ENCODE measurements around the gene ERLIN1.

Gene ERLIN1

DNA sequence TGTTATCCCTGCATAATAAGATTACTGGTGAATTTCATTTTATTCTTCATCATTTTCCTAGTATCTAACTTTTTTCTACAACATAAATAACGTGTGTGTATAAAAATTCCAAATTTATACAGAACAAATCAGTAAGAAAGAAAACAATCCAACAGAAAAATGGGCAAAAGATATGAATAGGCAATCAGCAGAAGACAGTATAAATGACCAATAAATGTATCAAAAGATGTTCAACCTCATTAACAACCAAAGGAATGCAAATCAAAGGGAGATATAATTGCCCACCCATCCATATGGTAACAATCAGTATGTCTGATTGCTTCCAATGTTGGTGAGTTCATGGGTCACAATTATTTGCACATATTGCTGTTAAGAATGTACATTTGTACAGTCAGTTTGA, 13.5 kb downstream of the ERLIN1 start:
- DNase-seq (ENCODE audit: low spot score), result no peak

DNA sequence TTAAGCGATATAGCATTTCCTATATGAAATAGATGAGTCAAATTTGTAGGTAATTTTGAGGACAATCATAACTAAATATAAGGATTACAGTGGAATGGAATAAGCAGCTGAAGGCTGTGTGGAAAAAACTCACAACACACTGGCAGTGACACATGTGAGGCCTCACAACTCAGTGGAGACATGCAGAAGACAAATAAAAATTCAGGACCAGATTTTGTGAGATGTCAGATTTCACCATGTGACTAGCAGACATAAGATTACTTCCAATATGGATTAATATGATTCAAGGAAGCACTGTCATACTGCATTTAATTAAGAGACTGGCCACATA, 17.6 kb downstream of the ERLIN1 start:
- DNase-seq (ENCODE audit: low spot score), result no peak

DNA sequence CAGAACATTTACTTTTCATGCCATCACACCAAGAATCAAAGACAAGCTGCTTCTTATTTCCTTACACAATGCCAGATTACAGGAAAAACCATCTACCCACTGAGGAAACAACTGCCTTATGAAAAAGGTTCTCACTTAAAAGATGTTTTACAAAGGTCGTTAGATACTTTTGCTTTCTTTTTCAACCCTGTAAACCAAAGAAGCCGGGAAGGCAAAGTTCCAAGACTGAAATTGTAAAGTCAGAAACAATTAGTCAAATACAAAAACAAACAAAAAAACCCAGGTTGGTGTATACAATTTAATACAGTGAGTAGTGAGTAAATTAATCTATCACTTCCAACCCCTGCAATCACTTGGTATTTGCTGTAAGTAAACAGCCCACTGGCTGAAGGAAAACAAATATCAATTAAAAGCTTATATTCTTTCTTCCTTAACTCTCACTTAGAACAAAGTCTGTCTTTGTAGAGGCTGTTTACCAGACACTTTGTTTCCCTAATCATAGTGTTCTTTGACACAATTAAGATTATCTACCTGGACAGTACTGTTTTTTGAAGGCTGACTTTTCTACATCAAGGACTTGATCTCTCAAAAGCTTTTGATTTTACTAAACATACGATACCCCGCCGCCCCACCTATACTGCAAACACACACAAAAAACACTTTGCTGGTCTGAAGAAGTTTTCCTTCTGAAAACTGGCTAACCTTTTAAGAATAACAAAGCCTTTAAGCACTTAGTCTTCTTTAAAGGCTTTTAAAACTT, 18.1 kb downstream of the ERLIN1 start:
- no peak for DNase-seq (ENCODE audit: low spot score)

DNA sequence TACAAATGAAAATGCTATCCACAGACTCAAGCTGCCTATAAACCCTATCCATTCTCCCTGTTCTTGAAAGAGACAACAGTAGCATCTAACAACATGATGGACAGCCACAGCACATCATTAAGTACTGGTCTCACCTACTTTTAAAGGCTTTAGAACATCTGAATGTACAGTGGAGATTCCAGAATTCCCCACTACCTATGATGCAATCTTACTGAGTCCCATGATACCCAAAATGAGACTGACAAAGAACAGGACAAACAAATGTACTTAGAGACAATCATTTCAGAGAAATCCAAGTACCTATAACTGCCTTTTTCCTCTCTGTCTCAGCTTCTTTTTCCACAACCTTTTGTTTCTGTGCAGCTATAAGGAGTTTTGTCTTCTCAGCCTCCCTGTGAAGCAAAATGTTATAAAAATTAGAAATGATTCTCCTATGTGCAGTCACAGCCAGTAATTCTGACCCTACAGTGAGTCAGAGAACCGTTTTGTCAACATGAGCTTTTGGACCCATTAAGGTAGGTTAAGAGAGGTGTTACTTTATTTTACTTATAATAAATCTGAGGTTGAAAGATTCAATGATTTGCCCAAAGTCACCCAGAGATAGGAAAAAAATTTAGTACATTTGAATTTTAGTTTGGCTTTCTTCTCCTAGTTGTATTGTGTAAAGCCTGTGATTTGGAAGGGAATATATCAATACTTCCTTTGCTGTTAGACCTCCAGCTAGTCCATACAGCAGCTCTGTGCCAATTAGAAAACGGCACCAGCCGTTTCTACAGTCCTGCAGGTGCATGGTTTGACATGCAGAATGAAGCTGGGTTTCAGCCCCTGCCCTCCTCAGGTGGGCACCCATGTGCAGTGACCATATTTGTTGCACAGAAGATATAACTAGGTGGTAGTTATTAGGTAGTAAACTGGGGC, 21.9 kb downstream of the ERLIN1 start:
- no peak for DNase-seq (ENCODE audit: low spot score)

DNA sequence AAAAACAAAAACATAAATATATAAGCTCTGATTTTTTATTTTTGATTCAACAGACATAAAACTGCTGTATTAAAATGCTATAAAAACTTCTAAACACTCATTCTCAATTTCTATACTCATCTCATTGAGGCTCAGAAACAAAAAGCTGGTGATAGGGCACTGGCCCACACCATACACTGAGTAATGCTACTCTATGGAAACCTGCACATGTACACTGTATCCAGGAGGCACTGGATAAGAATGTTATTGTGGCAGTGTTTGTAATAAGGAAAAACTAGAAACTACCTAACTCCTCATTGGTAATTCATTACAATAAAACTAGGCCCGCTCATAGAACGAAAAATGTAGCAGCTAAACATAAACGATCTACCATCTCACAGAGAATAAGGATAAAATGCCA, 23.1 kb downstream of the ERLIN1 start:
- DNase-seq (ENCODE audit: low spot score), result no peak

DNA sequence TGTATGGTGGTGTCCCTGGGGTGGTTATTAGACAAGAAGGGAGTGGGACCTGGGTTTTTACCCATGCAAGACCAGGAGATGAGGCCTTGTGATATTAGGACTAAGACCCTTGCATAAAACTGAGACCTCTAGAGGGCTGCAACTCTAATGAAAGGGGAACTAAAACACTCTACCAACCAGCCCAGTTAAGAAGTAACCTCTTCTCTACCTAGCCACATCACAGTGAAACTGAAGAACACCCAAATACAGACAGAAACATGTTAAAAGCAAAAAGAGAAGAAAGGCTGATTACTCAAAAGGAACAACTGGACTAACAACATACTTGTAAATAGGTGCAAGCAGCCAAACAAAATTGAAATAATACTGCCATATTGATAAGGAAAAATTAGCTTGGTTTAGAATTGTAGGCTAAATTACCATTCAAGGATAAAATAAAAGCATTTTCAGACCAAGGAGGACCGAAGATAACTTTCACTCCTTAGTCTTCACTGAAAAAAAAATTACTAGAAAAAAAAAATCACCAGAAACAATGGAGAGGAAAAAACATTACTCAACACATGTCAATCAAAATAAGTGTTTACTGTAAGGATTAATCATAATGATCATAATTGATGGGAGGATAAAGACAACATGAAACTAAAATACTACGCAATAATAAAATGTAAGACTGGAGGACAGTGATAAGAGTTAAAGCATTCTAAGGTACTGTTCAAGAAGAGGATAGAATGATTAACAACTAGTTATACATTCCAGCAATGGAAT, 27.6 kb downstream of the ERLIN1 start:
- no peak for DNase-seq (ENCODE audit: low spot score)

DNA sequence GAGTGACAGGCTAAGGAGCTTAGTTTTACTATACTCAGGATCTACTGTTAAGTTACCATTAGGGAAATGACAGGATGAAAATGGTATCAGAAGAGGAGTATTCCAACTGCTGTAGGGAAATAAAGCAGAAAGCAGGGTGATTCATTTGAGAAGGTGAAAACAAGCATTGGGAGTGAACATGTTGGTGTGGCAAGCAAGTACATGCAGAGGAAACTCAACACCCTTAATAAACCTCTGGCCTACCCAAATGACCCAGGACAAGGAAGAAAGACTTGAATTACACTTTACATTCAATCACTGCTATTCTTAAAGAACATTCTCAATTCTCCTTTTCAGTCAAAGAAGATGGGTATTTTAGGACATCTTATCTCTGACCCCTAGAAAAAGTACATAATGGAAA, 28.7 kb downstream of the ERLIN1 start:
- no peak for DNase-seq (ENCODE audit: low spot score)

DNA sequence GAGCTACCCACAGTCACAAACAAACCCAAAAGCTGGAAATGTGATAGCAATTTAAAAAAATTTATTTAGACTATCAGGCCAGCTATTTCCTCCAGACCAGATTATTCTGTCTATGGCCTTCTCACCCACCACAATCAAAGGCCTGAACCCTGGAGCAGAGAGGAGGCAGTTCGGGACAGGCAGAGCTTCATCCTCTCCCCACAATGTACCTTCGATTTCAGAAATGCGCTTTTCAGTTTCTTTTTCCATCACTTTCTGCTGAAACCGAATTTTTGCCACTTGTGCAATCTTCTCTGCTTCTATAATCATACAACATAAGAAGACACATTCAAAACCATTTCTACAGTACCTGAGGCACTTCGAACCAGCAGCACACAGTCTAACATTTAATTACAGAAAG, 29.9 kb downstream of the ERLIN1 start:
- DNase-seq (ENCODE audit: low spot score), result no peak

DNA sequence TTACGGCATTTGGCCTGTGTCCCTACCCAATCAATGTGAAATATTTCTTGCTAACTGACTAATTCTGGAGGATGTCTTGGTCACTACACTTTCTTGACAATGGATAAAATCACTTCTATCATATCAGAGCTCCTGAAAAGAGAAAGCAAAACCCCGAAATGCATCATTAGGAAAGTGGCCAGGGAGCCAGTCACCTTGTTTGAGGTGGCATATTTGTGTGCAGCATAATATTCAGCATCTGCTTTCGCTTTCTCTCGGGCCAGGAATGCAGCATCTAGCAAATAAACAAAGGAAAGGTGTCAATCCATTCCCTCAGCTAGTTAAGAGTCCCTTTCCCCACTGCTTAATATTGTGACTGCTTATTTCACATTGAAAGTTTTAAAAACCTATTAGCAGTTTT, 31.2 kb downstream of the ERLIN1 start:
- DNase-seq (ENCODE audit: low spot score), result no peak

DNA sequence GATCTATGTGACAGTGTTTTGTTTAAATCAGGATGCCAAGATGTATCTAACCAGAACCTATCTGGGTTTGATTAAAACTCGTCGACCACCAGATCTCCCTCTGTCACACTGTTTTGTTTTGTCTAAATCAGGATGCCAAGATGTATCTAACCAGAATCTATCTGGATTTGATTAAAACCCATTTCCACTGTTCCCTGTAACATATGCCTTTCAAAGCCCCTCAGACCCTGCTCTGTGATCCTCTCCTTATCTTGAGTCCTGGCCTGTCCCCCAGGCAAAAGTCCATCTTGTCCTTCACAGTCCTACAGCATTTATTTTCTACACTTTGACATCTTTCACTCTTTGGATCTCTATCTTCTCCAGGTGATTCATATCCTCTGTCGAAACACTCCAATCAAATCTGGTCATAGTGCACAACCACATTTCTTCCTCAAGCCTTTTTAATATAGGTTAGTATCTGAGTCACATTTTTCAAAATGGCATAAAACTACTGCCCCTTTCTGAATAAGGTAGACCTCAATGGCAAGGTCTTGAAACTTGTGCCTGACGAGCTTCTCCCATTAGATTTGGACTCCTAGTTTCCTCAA, 32.5 kb downstream of the ERLIN1 start:
- no peak for DNase-seq (ENCODE audit: low spot score)

DNA sequence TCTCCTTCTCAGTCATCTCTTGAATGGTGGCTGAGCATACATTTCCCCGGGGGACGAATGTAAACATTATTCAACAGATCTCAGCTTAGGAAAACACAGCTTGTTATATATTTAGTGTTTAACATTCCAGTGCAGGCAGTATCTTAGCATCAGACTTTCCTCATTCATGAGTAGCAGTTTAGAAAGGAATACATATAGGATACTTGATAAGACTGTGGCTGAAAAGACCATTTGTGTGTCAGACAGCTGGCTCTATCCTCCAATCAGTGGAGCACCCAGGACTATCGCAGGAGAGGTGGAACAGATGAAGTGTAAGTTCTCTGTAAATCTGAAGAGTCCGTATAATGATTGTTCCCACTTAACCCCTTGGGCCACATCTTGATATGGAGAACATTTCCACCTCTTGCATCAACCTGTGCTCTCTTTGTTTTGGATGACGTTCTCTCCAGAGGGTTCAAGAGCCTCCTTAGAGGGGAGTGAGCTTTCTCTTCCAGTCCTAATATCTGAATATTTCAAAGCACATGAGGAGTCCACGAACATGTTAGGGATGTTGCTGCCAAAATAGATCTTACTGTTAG, 34.0 kb downstream of the ERLIN1 start:
- DNase-seq (ENCODE audit: low spot score), result no peak

DNA sequence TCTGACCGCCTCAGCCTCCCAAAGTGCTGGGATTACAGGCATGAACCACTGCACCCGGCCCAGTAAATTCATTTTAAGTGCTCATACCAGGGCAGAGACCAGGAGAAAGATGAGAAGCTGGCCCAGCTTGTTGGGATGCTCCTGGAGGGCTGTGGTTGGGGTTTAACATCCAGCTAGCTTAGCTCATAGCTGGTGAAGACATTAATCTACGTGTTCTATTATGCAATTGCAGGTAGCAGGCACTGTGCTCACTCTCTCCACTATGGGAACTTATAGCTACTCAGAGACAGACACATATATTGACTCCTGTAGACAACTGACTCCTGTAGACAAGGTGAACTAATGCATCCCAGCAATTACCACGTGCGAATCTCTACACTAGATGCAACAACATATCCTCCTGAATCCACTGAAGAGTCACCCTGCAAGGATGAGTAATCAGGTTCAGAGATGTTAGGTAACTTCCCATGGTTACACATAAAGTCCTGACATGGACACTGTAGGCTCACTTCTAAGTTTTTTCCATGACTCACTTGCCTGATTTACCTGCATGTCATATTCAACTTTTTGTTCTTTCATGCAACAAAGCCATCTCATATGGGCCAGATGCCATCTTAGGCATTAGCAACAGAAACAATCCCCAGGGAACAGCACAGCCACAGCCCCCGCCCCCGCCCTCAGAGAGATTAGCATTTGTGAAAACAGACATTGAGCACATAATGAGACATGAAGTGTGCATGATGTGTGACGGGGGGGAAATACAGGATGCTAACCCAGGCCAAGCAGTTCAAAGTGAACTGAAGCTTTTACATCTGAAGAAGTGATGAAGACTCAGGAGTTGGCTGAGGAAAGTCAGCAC, 37.2 kb downstream of the ERLIN1 start:
- DNase-seq (ENCODE audit: low spot score), result no peak

DNA sequence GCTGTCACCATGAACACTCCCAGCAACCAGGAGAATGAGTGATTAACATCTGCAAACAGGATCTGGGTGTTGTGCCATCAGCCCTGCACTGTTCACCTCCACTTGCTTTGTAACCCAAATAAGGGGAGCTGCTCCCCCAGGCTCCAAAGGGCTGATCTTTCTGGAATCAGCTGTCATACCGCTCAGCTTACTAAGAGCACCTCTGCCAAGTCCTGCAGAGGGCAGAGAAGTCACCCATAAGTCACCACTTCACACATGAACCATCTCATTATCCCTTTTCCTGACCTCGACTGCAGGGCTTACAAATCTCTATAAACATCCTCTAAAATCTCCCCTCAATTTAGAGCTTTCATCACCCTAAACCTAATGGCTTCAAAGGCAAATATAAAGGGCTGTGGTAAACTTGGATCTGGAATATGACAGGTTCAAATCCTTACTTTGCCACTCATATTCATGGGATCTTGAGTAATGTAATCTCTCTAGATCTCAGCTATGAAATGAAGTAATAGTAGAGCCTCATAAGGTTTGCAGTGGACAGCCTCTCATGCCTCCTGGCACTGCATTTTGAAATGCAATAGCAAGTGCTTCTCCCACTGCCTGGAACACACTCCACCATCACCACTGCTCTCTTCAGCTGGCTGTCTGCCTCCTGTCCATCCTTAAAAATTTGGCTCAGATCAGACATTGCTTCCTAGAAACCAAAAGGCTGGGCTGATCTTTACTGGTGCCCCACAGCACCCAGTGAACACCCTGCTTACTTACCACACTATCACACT, 38.8 kb downstream of the ERLIN1 start:
- DNase-seq (ENCODE audit: low spot score), result no peak

DNA sequence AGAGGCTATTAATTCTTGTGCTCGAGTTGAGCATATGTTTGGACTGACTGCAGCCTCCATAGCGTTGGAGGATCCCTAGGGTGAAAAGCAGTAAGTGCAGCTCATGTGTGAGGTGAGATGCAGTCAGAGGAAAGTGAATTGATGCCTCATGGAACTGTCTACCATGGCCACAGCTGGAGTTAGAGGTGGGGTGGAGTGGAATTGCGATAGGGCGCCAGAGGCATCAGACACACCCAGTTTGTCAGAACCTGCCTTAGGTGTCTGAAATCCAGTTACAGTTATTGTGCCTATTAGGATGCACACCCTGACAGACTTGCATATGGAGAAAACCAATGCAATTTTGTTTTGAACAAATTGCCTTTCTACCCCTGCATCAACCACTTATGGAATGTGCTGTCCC, 39.4 kb downstream of the ERLIN1 start:
- DNase-seq (ENCODE audit: low spot score), result no peak

DNA sequence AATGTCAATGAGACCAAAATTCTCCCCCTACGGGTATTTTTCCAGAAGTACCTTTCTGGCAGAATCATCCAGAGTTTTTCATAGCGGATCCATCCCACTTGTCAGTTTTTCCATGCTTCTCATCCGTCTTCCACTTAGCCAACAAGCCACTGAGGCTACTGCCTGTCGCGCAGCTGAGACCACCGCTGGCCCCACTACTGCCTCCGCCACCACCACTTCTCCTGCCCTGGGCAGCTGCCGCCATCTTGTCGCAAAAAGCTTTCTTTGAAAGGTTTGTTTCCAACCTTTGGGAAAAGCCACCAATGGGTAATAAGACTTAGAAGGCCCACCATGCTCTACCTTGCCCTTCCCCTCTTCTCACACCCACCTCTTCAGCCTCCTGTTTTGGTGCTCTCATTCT, 42.1 kb downstream of the ERLIN1 start:
- no peak for DNase-seq (ENCODE audit: low spot score)

DNA sequence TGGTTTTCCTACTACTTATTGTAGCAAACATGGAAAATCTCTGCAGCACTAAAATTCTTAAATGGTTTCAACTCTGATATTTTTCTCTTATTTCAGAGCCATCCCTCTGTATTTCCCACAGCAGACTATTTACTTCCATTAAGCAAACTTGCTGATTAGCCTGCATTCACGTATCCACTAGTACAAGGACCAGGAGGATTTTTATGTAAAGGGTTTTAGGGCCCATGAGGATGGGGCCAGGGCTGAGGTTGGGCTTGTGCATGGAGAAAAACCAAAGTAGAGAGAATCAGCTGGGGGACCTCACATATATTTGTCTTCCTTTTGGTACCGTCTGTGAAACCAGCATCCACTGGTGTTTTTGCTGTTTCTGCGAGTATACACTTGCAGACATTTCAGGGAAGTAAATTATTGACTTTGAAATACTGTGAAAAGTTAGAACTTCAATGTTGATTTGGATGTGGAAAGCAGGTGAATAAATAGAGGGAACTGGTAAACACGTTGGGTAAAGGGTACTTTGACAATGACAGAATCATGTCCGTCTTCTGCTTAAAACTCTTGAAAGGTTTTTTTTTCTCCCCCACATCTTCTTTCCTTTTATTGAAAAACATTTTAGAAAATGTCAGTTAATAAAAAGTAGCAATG, 44.3 kb downstream of the ERLIN1 start:
- DNase-seq (ENCODE audit: low spot score), result no peak

DNA sequence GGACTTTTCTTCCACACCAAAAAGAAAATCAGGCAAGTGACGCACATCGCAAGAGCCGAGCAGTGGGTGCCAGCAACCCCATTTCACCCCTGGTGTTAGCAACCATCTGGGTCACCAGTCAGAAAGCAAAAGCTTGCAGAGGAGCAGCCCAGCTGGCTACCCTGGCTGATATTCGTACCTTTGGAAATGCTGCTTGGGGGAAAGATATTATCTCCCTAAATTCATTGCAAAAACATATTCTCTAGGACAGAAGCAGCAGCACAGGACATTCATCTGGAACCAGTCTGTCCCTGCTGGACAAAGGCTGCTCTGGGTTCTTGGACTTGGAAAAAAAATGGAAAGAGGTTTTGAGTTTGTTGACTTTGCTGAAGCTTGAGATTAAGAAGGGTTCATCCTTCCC, 45.8 kb downstream of the ERLIN1 start:
- DNase-seq (ENCODE audit: low spot score), result no peak

DNA sequence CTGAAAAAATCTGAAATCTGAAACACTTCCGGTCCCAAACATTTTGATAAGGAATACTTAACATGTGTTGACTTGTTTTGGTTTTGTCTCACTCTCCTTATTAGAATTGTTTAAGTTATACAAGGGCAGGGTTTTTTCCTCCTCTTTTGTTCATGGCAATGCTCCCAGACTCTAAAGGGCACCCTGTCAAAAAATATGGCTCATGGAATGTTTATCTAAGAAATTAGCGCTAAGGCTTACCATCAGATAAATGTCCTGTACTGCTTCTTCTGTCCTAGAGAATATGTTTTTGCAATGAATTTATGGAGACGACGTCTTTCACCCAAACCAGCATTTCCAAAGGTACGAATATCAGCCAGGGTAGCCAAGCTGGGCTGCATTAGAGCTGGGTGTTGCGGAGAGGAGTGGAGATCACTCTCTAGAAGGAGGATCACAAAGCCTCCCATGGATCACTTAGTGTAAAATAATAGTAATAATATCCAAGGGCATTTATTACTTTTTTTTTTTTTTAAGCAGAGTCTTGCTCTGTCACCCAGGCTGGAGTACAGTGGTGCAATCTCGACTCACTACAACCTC, 46.8 kb downstream of the ERLIN1 start:
- no peak for DNase-seq (ENCODE audit: low spot score)

DNA sequence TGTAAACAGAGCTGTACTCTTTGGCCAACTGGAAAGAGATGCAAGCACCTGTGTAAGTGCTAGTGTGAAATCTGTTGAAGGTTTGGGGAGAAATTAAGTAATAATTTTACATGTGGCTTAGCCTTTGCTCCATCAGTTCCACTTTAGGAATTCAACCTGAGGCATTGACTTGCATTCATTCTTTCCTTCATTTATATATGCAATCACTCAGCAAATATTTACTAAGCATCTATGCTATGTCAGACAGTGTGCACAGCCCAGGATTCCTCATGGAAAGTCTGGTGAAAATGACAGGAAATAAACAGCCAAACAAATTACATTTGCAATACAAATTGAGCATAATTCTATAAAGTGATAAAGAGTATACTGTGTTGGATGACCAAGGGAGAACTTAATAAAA, 50.3 kb downstream of the ERLIN1 start:
- DNase-seq (ENCODE audit: low spot score), result no peak
